GM23338 (cell line): ENCODE measurements around the gene AFAP1.

Experiments used
- CREB1 ChIP-seq: fragments of 250-450 bp; sonication (Bioruptor Pico); IDR thresholded peaks from 2 replicates; pipeline ENCODE4 v1.5.0; 2020; ENCODE audit warnings: low read depth, mild to moderate bottlenecking, moderate library complexity
- CTCF ChIP-seq, 2 experiments: fragments of 200-600 bp in 1 of 2; sonication (generic) in 1 of 2; conservative IDR thresholded peaks; 2 replicates each; pipeline versions ENCODE4 v1.5.1 to v1.6.1; 2016 to 2017; ENCODE audit warnings: antibody characterized with exemption in 2 of 2, low read depth in 2 of 2, mild to moderate bottlenecking in 2 of 2, moderate library complexity in 1 of 2
- ETS1 ChIP-seq: IDR thresholded peaks from 2 replicates; pipeline ENCODE4 v1.6.1; 2016; ENCODE audit warnings: antibody characterized with exemption
- EZH2 ChIP-seq: fragments of 200-600 bp; sonication (generic); IDR thresholded peaks from one replicate; pipeline ENCODE4 v1.8.0; 2017; ENCODE audit warnings: antibody characterized with exemption, mild to moderate bottlenecking, low read depth; ENCODE audit not compliant: unreplicated experiment
- EZH2phosphoT487 ChIP-seq: fragments of 200-600 bp; sonication (generic); IDR thresholded peaks from one replicate; pipeline ENCODE4 v1.8.1; 2018; ENCODE audit warnings: antibody characterized with exemption; ENCODE audit not compliant: unreplicated experiment
- JUNB ChIP-seq: IDR thresholded peaks from one replicate; pipeline ENCODE4 v1.6.1; 2016; ENCODE audit warnings: antibody characterized with exemption; ENCODE audit not compliant: unreplicated experiment
- NANOG ChIP-seq: IDR thresholded peaks from 2 replicates; pipeline ENCODE4 v1.6.1; 2016; ENCODE audit warnings: antibody characterized with exemption, borderline replicate concordance
- POLR2AphosphoS5 ChIP-seq: IDR thresholded peaks from 2 replicates; pipeline ENCODE4 v1.6.1; 2016; ENCODE audit warnings: antibody characterized with exemption, low read depth
- REST ChIP-seq: IDR thresholded peaks from one replicate; pipeline ENCODE4 v1.6.1; 2018; ENCODE audit warnings: antibody characterized with exemption; ENCODE audit not compliant: unreplicated experiment

- TF ChIP-seq CTCF (conservative IDR thresholded peaks at IDR 0.05; ENCODE audit: low read depth in 2 of 2) = no peak
- no peak for TF ChIP-seq EZH2
- no peak for TF ChIP-seq POLR2AphosphoS5
- TF ChIP-seq JUNB = no peak
- no peak for TF ChIP-seq REST
- no peak for TF ChIP-seq NANOG
- TF ChIP-seq ETS1 = no peak
- TF ChIP-seq CREB1 (CRISPR knock-in tag) = no peak
- TF ChIP-seq EZH2phosphoT487 = no peak
These were observed 115.4 kb downstream of the AFAP1 start for GRCh38 chr4:7824218-7824617.
